ENCODE measurements around the gene TMEM115. TPM values are rescaled to one million over a fixed set of nuclear protein-coding genes. Genes with fewer than 3 reads are reported as not detected.

TMEM115 gene
- total RNA-seq, 2 donors from 2014 or later, result 37.1 to 47.4 TPM

GRCh38 chr3:50342813-50343633, 16.3 kb downstream of the TMEM115 start:
- no peak for TF ChIP-seq CTCF (IDR thresholded peaks at IDR 0.05)
- no peaks in the 10 kb centered on the region for H3K36me3 ChIP-seq
- H3K4me1 ChIP-seq, result peaks cover 0 to 47% of the 10 kb centered on the region in 2 donors
- H3K4me3 ChIP-seq, result no peak overlapping the region
- H3K27me3 ChIP-seq, result no peaks in the 10 kb centered on the region
- DNase-seq (ENCODE audit: low spot score), result no peak
- H3K27ac ChIP-seq, result no peak overlapping the region
- no peaks in the 10 kb centered on the region for H3K9me3 ChIP-seq

GRCh38 chr3:50341996-50342650, 17.2 kb downstream of the TMEM115 start:
- H3K27me3 ChIP-seq, result no peaks in the 10 kb centered on the region
- H3K36me3 ChIP-seq, result no peaks in the 10 kb centered on the region
- DNase-seq (ENCODE audit: low spot score), result no peak
- no peak for TF ChIP-seq CTCF (IDR thresholded peaks at IDR 0.05)
- no peak overlapping the region for H3K4me3 ChIP-seq
- no peaks in the 10 kb centered on the region for H3K9me3 ChIP-seq
- H3K27ac ChIP-seq, result no peak overlapping the region
- peaks cover 0 to 51% of the 10 kb centered on the region in 2 donors for H3K4me1 ChIP-seq

GRCh38 chr3:50341537-50341936, 17.8 kb downstream of the TMEM115 start:
- H3K36me3 ChIP-seq, result no peaks in the 10 kb centered on the region
- H3K4me3 ChIP-seq, result peak overlapping the region in 1 of 2 donors; percentile 57
- peaks cover 0 to 54% of the 10 kb centered on the region in 2 donors for H3K4me1 ChIP-seq
- TF ChIP-seq CTCF (IDR thresholded peaks at IDR 0.05), result no peak
- peak overlapping the region in 1 of 2 donors; percentile 99 for H3K27ac ChIP-seq
- no peaks in the 10 kb centered on the region for H3K27me3 ChIP-seq
- DNase-seq (ENCODE audit: low spot score), result no peak
- H3K9me3 ChIP-seq, result no peaks in the 10 kb centered on the region

- no peaks in the 10 kb centered on the region for H3K36me3 ChIP-seq
- peak within 1 kb of the TSS; percentile 99 for H3K27ac ChIP-seq
- no peaks in the 10 kb centered on the region for H3K27me3 ChIP-seq
- TF ChIP-seq CTCF (IDR thresholded peaks at IDR 0.05), result no peak
- peaks cover 0 to 58% of the 10 kb centered on the region in 2 donors for H3K4me1 ChIP-seq
- peak within 1 kb of the TSS; percentile 52 to 57 for H3K4me3 ChIP-seq
- no peaks in the 10 kb centered on the region for H3K9me3 ChIP-seq
- DNase-seq (ENCODE audit: low spot score), result peak; percentile 83
Measured at GRCh38 chr3:50340448-50341329, 18.6 kb downstream of the TMEM115 start, which contains the start of gene RASSF1. TSS of gene RASSF1 (minus strand) at chr3:50340836. CDS start at chr3:50340805, 31 bp downstream.

- H3K27me3 ChIP-seq, result no peaks in the 10 kb centered on the region
- DNase-seq (ENCODE audit: low spot score), result no peak
- peak overlapping the region; percentile 52 to 57 for H3K4me3 ChIP-seq
- peaks cover 0 to 58% of the 10 kb centered on the region in 2 donors for H3K4me1 ChIP-seq
- TF ChIP-seq CTCF (IDR thresholded peaks at IDR 0.05), result no peak
- no peaks in the 10 kb centered on the region for H3K36me3 ChIP-seq
- no peaks in the 10 kb centered on the region for H3K9me3 ChIP-seq
- H3K27ac ChIP-seq, result peak overlapping the region; percentile 99
Measured at GRCh38 chr3:50340147-50340447, 19.2 kb downstream of the TMEM115 start.

Measured in right atrium auricular region (tissue), 2 donors.